HEK293 (cell line): ENCODE results near the gene HCFC1.

ENCODE experiments used
- MYNN ChIP-seq: fragments of 450-650 bp; formaldehyde crosslinking; IDR thresholded peaks from 2 replicates; pipeline ENCODE4 v1.5.1; 2016; ENCODE audit warnings: missing biosample characterization, missing genetic modification characterization, borderline replicate concordance
- YY1 ChIP-seq: fragments of 450-650 bp; formaldehyde crosslinking; IDR thresholded peaks from 2 replicates; pipeline ENCODE4 v1.5.1; 2018; ENCODE audit warnings: missing biosample characterization, missing genetic modification characterization
- ZBTB49 ChIP-seq: fragments of 450-650 bp; formaldehyde crosslinking; IDR thresholded peaks from 2 replicates; pipeline ENCODE4 v1.5.1; 2016; ENCODE audit warnings: missing biosample characterization, missing genetic modification characterization, low read depth
- ZFP37 ChIP-seq: fragments of 450-650 bp; formaldehyde crosslinking; IDR thresholded peaks from 2 replicates; pipeline ENCODE4 v1.5.1; 2016; ENCODE audit warnings: missing biosample characterization, missing genetic modification characterization
- ZNF121 ChIP-seq: fragments of 450-650 bp; formaldehyde crosslinking; IDR thresholded peaks from 2 replicates; pipeline ENCODE4 v1.5.1; 2016; ENCODE audit warnings: missing biosample characterization, missing genetic modification characterization
- ZNF449 ChIP-seq: fragments of 450-650 bp; formaldehyde crosslinking; IDR thresholded peaks from 2 replicates; pipeline ENCODE4 v1.5.1; 2017; ENCODE audit warnings: missing biosample characterization, mild to moderate bottlenecking, missing genetic modification characterization, moderate library complexity
- ZNF639 ChIP-seq: fragments of 450-650 bp; formaldehyde crosslinking; IDR thresholded peaks from 2 replicates; pipeline ENCODE4 v1.5.1; 2016; ENCODE audit warnings: missing biosample characterization, missing genetic modification characterization
- ZNF830 ChIP-seq: fragments of 450-650 bp; IDR thresholded peaks from 2 replicates; pipeline ENCODE4 v1.5.0; 2018; ENCODE audit warnings: missing biosample characterization, missing genetic modification characterization, low read depth, mild to moderate bottlenecking, moderate library complexity
- TF ChIP-seq, protein P1 (sequence below): fragments of 450-650 bp; formaldehyde crosslinking; IDR thresholded peaks from 2 replicates; pipeline ENCODE4 v1.5.1; 2016; ENCODE audit warnings: missing biosample characterization, missing genetic modification characterization
- TF ChIP-seq, protein P2 (sequence below): fragments of 450-650 bp; formaldehyde crosslinking; IDR thresholded peaks from 2 replicates; pipeline ENCODE4 v1.5.1; 2016; ENCODE audit warnings: missing biosample characterization, missing genetic modification characterization, borderline replicate concordance

DNA sequence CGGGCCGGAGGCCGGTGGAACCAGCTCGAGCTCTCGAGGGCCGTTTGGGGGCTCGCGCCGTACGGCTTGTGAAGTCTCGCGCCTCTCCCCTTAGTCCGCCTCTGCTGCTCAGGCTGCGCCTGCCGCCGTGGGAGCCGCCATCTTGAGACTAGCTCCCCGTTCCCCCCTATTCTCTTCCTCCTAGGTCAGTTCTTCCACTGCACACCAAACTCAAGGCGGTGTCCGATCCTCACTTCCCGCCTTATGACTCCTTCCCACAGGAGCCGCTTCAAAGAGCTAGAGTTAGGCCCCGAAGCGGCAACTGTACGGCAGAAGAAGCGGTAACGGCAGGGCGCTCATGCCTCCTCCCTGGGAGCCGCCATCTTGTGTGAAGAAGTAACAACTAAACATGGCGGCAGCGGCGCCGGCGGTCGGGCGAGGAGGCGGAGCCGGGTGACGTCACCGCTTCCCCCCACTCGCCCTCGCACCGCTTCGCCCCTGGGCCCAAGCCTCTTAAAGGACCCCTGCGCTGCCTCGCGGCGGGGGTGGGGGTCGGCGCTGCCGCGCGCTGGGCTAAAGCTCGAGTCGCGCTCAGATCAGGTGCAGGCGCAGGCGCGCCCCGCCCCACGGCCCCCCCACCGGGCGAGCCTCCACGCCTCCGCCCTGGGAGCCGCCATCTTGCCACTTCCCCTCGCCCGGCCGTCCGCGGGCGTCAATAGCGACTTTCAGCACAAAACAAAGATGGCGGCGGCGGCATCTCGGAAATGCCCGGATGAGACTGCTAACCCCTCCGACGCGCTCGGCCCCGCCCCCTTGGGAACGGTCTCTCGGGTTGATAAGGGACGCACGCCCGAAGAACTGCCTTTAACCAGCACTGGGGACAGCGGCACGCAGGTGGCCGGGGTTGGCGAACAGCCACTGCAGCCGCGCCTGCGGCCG, at the start of gene HCFC1:
- TF ChIP-seq, protein P1, sequence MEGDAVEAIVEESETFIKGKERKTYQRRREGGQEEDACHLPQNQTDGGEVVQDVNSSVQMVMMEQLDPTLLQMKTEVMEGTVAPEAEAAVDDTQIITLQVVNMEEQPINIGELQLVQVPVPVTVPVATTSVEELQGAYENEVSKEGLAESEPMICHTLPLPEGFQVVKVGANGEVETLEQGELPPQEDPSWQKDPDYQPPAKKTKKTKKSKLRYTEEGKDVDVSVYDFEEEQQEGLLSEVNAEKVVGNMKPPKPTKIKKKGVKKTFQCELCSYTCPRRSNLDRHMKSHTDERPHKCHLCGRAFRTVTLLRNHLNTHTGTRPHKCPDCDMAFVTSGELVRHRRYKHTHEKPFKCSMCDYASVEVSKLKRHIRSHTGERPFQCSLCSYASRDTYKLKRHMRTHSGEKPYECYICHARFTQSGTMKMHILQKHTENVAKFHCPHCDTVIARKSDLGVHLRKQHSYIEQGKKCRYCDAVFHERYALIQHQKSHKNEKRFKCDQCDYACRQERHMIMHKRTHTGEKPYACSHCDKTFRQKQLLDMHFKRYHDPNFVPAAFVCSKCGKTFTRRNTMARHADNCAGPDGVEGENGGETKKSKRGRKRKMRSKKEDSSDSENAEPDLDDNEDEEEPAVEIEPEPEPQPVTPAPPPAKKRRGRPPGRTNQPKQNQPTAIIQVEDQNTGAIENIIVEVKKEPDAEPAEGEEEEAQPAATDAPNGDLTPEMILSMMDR (tag by site-specific recombination), result no peak; the same call in 1 of the 2 replicates
- TF ChIP-seq YY1 (tag by site-specific recombination), result peak; percentile 99
- no peak for TF ChIP-seq ZBTB49 (tag by site-specific recombination)
- TF ChIP-seq MYNN, result peak; percentile 70; the same call in 1 of the 2 replicates
- peak; percentile 7; the same call in 1 of the 2 replicates for TF ChIP-seq ZNF121 (tag by site-specific recombination)
- TF ChIP-seq, protein P2, sequence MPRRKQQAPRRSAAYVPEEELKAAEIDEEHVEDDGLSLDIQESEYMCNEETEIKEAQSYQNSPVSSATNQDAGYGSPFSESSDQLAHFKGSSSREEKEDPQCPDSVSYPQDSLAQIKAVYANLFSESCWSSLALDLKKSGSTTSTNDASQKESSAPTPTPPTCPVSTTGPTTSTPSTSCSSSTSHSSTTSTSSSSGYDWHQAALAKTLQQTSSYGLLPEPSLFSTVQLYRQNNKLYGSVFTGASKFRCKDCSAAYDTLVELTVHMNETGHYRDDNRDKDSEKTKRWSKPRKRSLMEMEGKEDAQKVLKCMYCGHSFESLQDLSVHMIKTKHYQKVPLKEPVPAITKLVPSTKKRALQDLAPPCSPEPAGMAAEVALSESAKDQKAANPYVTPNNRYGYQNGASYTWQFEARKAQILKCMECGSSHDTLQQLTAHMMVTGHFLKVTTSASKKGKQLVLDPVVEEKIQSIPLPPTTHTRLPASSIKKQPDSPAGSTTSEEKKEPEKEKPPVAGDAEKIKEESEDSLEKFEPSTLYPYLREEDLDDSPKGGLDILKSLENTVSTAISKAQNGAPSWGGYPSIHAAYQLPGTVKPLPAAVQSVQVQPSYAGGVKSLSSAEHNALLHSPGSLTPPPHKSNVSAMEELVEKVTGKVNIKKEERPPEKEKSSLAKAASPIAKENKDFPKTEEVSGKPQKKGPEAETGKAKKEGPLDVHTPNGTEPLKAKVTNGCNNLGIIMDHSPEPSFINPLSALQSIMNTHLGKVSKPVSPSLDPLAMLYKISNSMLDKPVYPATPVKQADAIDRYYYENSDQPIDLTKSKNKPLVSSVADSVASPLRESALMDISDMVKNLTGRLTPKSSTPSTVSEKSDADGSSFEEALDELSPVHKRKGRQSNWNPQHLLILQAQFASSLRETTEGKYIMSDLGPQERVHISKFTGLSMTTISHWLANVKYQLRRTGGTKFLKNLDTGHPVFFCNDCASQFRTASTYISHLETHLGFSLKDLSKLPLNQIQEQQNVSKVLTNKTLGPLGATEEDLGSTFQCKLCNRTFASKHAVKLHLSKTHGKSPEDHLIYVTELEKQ (tag by site-specific recombination), result no peak
- TF ChIP-seq ZNF449 (tag by site-specific recombination), result peak; percentile 42; the same call in 1 of the 2 replicates
- TF ChIP-seq ZNF639, result peak; percentile 76; the same call in 1 of the 2 replicates
- TF ChIP-seq ZNF830 (tag by site-specific recombination), result no peak
- peak; percentile 33; the same call in 1 of the 2 replicates for TF ChIP-seq ZFP37 (tag by site-specific recombination)
